HG03520 (cell line): ENCODE data around the gene C2orf49.

Experiments used
- ATAC-seq: cut with Tn5 transposase; IDR thresholded peaks from one replicate; pipeline ENCODE4 v1.9.1; 2021; ENCODE audit warnings: mild to moderate bottlenecking, moderate library complexity; ENCODE audit not compliant: unreplicated experiment

C2orf49 gene

DNA sequence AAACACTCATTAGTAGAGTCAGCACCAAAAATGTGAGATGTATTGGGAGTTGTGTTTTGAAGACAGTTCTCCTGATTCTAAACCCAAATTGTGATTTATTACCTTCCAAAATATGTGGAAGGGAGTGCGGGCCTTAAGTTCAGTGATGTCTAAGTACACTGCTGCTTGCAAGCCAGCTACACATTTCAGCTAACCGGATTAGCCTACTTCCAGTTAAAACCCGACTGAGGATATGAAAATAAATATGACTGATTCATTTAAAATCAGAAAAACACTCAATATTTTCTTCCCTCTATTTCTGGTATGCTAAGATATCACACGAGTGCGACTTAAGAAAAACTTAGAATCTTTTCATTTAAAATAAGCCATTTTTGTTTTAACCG is 60.6 kb downstream of the C2orf49 start:
- ATAC-seq = no peak

DNA sequence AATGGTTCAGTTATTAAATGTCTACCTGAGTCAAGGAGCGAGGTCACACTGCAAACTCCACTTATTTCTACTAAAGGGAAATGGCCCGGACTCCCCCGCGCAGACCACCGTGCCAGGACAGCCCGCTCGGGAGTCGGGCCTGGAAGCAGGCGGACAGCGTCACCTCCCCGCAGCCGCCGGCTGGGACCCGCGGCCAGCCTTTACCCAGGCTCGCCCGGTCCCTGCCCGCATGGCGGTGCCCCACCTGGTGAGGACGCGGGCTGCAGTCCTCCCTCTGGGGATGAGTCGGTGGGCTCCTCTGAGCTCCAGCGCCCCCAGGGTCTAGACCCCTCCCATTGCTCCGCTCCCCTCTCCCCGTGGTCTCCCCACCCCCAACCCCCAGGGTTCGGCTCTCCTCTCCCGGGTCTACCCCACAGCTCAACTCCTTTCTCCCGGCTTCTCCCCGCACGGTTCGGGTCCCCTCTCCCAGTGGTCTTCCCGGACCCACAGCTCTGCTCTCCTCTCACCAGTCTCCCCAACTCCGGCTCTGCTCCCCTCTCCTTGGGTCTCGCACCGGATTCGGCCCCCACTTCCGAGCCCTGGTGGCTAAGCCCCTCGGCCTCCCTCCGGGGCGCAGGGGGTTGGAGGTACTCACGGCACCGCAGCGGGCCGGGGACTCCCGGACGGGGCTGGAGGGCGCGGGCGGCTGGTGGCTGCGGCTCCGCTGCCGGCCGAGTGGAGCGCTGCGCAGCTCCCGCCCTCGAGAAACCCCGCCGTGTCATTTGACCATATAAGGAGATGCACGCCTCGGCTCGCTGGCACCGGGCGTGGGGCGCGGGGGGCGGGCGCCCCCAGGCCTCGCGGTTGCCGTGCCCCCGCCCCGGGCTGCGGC is 61.2 kb downstream of the C2orf49 start, which contains the start of gene FHL2:
Gene FHL2 (minus strand): TSS at position 716 of the 871 bp plus-strand sequence. CDS start 12,535 bp downstream, outside the sequence.
- ATAC-seq = peak; percentile 99
